Tibial nerve (tissue), 4 donors: ENCODE data around the gene CRYBB1.

Experiments
- EP300 ChIP-seq, 2 donors: sonication (generic); formaldehyde crosslinking; IDR thresholded peaks; one replicate each; pipeline ENCODE4 v1.6.1; 2017; ENCODE audit warnings: antibody characterized with exemption in 2 of 2, mild to moderate bottlenecking in 1 of 2
- POLR2A ChIP-seq, 2 donors: fragments of 450-650 bp; IDR thresholded peaks; one replicate each; pipeline ENCODE4 v1.6.1; 2017; ENCODE audit warnings: antibody characterized with exemption in 2 of 2, mild to moderate bottlenecking in 2 of 2, moderate library complexity in 2 of 2
- TF ChIP-seq, protein P1 (sequence below), 5 experiments: fragments of 200-600 bp in 3 of 5; fragments of 450-650 bp in 2 of 5; sonication (generic) in 3 of 5; IDR thresholded peaks; one replicate each; pipeline ENCODE4 v1.5.1; 2016 to 2019; ENCODE audit warnings: antibody characterized with exemption in 5 of 5, mild to moderate bottlenecking in 3 of 5, moderate library complexity in 2 of 5

DNA sequence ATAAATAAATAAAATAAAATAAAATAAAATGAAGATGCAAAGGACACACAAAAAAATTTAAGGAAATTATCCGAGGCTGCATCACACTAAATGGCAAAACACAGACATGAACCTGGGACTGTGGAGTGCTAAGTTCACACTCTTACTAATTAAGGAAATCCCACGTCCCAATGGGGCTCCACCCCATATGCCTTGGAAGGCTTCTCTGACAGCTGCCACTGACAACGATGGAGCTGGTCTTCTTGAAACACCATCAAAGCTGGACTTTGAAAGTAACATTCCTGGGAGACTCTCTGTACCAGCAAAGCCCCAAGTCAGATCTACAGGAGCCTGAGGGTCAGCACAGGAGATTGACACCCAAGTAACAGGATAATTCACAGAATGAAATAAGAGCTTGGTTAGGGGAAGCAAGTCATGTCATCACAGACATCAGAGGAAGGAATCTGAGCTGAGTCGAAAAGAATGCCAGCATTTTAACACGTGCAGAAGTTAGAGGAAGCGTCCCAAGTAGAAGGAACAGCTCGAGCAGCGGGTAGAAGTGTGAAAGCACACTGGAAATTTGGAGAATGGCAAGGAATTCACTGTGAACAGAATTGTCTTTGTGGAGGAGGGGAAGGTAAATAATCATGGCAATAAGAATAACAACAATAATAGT is 41.7 kb downstream of the CRYBB1 start:
- TF ChIP-seq, protein P1, sequence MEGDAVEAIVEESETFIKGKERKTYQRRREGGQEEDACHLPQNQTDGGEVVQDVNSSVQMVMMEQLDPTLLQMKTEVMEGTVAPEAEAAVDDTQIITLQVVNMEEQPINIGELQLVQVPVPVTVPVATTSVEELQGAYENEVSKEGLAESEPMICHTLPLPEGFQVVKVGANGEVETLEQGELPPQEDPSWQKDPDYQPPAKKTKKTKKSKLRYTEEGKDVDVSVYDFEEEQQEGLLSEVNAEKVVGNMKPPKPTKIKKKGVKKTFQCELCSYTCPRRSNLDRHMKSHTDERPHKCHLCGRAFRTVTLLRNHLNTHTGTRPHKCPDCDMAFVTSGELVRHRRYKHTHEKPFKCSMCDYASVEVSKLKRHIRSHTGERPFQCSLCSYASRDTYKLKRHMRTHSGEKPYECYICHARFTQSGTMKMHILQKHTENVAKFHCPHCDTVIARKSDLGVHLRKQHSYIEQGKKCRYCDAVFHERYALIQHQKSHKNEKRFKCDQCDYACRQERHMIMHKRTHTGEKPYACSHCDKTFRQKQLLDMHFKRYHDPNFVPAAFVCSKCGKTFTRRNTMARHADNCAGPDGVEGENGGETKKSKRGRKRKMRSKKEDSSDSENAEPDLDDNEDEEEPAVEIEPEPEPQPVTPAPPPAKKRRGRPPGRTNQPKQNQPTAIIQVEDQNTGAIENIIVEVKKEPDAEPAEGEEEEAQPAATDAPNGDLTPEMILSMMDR (IDR thresholded peaks at IDR 0.05), result no peak
- TF ChIP-seq EP300 (IDR thresholded peaks at IDR 0.05) (no peak), POLR2A (IDR thresholded peaks at IDR 0.05) (no peak)
